Activated naive CD4-positive, alpha-beta T cell treated with anti-CD3 and anti-CD28 coated beads, Interleukin-2, amount 50 U/mL, for 16 hours (primary cell): Measurements from ENCODE around the gene RCBTB1.
"Not testable (repeated sequence)": the region's sequence is repeated elsewhere in the genome, so short reads cannot be mapped to it uniquely, and the experiment has no call there.

ENCODE experiments used
- DNase-seq: peaks from one replicate; pipeline ENCODE4 v3.0.0-alpha.2; 2020

The RCBTB1 gene

GRCh38 chr13:49585220-49586157 lies at the start of gene RCBTB1:
Gene RCBTB1 (minus strand): TSS chr13:49585558. CDS start chr13:49567279, 18,279 bp downstream.
- DNase-seq, result peak; percentile 75

DNA sequence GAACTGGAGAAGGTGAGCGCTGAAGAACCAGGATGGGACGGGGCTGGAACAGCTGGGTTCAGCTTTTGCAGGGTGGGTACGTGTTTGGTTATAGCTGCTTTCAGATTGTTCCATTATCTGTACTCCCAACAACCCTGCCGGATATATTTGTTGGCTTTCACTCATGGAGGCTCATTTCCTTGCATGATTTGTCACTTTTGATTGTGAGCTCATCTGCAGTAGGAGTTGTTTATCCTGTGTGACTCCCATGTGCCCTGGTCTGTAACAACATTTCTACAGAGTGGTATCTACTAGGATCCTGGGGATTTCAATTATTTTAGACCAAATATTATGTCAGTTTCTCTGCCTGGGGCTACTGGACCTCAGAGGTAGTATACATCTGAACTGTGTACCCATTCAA lies 48.4 kb upstream of the RCBTB1 start:
- no peak for DNase-seq

DNA sequence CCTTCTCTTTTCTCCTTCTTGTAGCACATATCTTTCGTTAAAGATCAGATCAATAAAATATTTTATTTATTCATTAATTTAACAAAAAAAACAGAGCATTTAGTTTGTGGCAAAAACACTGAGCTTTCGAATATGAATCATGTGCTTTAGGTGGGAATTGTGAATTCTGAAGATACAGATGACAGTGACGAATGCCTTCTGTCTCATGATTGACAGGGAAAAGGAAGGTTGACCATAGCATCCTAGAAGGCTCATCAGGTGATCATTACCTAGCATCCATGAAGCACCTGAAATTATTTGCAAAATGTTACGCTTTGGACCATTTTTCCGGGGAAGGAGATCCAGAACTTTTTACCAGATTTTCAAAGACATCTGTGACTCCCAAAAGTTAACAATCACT lies 46.8 kb upstream of the RCBTB1 start:
- no peak for DNase-seq

DNA sequence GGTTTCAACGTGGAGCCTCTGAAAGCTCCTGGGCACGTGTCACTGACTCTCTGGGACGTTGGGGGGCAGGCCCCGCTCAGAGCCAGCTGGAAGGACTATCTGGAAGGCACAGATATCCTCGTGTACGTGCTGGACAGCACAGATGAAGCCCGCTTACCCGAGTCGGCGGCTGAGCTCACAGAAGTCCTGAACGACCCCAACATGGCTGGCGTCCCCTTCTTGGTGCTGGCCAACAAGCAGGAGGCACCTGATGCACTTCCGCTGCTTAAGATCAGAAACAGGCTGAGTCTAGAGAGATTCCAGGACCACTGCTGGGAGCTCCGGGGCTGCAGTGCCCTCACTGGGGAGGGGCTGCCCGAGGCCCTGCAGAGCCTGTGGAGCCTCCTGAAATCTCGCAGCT lies 45.2 kb upstream of the RCBTB1 start:
- no peak for DNase-seq

DNA sequence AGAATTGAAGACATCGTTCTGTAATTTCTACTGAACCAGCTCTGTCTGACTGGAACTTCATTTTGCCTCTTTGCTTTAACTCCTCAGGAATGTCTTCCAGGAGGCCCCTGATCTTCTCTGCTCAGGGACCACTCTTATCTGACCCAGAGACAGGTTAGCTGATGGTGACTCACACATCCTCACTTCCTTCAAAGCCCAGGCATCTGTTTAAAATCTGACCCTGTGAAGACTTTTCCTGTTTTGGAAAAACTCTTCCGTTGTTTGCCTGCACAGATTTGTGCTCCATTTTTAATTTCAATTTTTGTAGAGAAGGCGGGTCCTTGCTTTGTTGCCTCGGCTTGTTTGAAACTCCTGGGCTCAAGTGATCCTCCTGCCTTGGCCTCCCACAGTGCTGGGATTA lies 44.6 kb upstream of the RCBTB1 start:
- no peak for DNase-seq

- no peak for DNase-seq
These were observed 44.0 kb upstream of the RCBTB1 start for GRCh38 chr13:49629196-49629938.

DNA sequence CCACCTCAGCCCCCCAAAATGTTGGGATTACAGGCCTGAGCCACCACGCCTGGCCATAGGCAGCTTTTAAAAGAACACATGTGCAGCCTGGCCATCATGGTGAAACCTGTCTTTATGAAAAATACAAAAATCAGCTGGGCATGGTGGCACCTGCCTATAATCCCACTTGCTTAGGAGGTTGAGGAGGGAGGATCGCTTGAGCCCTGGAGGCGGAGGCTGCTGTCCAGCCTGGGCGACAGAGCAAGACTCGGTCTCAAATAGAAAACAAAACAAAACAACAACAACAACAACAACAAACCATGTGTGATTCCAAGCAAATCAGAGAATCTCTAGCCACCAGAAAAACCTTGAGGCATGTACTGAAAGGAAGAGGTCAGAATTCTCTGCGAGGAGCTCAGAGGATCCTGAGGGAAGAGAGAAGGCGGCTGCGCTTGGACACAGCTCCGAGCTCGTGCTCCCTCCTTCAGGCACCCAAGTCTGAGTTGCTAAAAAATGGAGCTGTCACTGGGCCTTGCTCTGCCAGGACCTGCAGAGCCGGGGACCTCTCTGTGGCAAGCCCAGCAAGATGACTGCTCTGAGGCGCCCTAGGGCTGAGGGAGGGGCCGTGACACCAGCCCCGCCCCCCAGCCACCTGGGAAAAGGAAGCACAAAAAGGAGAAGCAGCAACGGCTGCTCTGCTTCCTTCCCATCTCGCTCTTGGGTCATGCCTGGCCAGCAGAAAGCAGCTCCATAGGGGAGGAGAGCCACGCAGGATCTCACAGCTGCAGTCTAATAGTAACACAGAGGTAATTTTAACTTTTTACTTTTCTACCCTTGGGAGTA lies 42.7 kb upstream of the RCBTB1 start, which contains the start of gene ARL11:
ARL11 (plus strand) TSS at position 677 of the 822 bp plus-strand sequence. CDS start 1,941 bp downstream, outside the sequence.
- DNase-seq, result peak; percentile 63

DNA sequence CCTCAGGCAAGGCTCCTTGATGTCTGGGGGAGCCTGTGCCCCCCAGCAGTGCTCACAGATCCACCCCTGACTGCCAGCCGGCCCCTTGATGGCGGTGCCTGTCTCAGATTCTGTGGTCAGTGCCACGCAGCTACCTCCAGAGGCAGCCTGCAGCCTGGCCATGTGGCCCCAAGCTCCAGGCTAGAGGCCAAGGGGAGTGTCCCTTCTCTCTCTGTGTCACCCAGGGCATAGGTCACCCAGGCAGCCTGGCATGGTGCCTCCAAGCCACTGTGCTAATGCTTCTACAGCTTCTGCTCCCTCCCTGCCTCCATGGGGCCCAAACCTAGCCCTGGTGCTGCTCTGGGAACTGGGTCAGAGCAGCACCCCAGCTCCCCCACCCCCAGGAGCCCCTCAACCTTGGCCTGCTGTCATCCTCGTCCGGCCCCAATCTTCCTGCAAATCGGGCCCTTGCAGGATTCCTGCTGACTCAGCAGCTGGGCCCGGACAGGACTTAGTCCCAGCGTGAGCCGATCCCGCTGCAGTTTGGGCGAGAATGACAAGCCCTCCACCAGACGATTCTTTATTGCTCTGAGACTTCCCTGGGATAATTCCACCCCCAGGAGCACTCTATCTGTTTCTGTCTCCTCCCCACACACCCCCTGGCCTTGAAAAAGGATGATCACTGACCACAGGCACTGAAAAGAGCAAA lies 40.2 kb upstream of the RCBTB1 start:
- no peak for DNase-seq

- DNase-seq, result no peak
These were observed 38.9 kb upstream of the RCBTB1 start for GRCh38 chr13:49624229-49624628.

GRCh38 chr13:49622174-49622946 lies 37.0 kb upstream of the RCBTB1 start:
- no peak for DNase-seq

DNA sequence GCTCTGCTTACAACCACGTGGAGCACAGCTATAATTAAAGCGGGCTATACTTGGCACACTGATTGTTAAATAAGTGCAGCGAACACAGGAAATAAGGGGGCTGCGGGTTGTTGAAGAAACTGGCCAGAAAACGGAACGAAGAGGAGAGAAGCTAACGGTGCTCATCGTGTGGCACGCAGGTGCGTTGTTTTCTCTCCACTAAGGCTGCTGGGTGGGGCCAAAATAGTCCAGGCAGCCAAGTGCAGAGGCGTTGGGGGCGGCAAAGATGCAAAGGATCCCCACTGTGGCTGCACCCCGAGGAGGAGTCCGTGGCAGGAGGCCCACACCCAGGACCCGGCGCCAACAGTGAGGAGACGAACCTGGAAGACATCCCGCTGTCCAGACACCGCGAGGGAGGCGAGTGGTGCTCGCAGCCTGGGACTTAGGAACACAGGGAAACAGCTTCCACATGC lies 34.8 kb upstream of the RCBTB1 start:
- peak; percentile 21 for DNase-seq

GRCh38 chr13:49616676-49617065 lies 31.3 kb upstream of the RCBTB1 start:
- DNase-seq, result no peak

DNA sequence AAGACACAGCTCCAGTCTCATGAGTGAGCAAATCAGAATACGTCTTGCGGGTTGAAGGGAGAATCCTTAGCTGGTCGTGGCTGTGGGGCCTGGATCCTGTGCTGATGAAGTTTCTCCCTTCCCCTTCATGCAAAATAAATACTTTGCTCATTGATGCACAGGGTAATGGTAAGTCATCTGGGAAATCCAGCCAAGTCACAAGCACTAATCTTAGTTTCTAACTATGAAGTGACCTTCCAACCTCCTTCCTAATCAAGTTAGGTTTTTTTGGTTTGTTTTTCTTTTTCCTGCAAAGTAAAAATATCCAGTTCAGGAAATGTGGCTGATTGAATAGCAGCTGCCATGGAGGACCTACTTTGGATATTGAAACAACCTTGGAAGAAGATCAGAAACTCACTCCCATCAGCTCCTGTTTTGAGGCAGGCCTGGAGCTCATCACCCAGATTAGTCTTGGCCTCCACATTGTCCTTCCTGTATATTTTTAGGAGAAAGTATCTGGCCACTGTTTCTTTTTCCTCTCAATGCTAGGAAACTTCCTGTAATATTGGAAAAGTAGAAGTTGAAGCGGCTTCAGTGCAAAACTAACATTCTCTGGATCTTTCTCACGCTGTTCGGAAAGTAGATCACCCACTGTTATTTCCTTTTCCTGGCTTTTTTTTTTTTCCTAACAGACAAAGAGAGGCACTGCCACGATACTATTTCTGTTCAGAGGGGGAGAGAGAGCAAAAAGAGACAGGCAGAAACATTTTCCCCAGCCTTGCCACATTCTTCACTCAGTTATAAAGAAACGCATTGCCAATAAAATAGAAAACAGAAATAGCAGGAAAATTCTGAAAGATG lies 30.7 kb upstream of the RCBTB1 start:
- no peak for DNase-seq

GRCh38 chr13:49612042-49612441 lies 26.7 kb upstream of the RCBTB1 start:
- DNase-seq, result not testable (repeated sequence)

- no peak for DNase-seq
These were observed 24.8 kb upstream of the RCBTB1 start for GRCh38 chr13:49610176-49610575.

- DNase-seq, result no peak
These were observed 23.4 kb upstream of the RCBTB1 start for GRCh38 chr13:49608651-49609331.

DNA sequence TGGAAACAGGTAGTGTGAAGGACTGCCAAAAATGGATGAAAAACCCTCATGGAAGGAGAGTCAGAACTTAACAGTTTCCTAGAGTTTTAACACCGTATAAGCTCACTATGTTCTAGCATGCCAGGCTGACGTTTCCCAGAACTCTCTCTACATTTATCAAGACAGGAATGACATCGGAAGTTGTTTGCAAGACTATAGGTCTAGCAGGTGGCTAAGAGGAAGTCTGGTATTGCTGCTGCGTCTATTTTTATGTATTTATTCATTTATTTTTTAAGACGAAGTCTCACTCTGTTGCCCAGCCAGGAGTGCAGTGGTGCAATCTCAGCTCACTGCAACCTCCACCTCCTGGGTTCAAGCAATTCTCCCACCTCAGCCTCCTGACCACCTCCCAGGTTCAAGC lies 22.4 kb upstream of the RCBTB1 start:
- DNase-seq, result no peak

GRCh38 chr13:49606747-49607648 lies 21.6 kb upstream of the RCBTB1 start:
- DNase-seq, result peak; percentile 82

- no peak for DNase-seq
These were observed 19.2 kb upstream of the RCBTB1 start for GRCh38 chr13:49604570-49604969.
